Stimulated activated CD4-positive, alpha-beta T cell treated with anti-CD3 and anti-CD28 coated beads, TNF-alpha, amount 100 ng/mL, for 4 hours (primary cell): ENCODE data around the gene IGF1R.
A peak's percentile ranks its signal among the peaks of the same experiment; 100 is the strongest.

Experiments used
- DNase-seq, 3 experiments: peaks; one replicate each; pipeline ENCODE4 v3.0.0-alpha.2; 2020; ENCODE audit warnings: low read depth in 3 of 3

Gene IGF1R

GRCh38 chr15:98648654-98649471 is 524 bp downstream of the IGF1R start:
- peak in 2 of 3 experiments; percentile 23 to 47 for DNase-seq

GRCh38 chr15:98649472-98650416 is 1.4 kb downstream of the IGF1R start:
- peak; percentile 20 to 38 (median 23) for DNase-seq

GRCh38 chr15:98650417-98651035 is 2.2 kb downstream of the IGF1R start:
- DNase-seq = peak in 2 of 3 experiments; percentile 14 to 39

- peak in 2 of 3 experiments; percentile 21 to 32 for DNase-seq
These were observed 2.7 kb downstream of the IGF1R start for GRCh38 chr15:98651036-98651481.

- DNase-seq = no peak
These were observed 3.4 kb downstream of the IGF1R start for GRCh38 chr15:98651581-98652220.

GRCh38 chr15:98653686-98654085 is 5.3 kb downstream of the IGF1R start:
- DNase-seq = no peak

GRCh38 chr15:98654790-98655360 is 6.5 kb downstream of the IGF1R start:
- DNase-seq = no peak

GRCh38 chr15:98655732-98656131 is 7.4 kb downstream of the IGF1R start:
- DNase-seq = no peak

- DNase-seq = no peak
These were observed 9.4 kb downstream of the IGF1R start for GRCh38 chr15:98657721-98658120.

- peak in 1 of 3 experiments; percentile 21 for DNase-seq
These were observed 10.7 kb downstream of the IGF1R start for GRCh38 chr15:98658831-98659699.

GRCh38 chr15:98660055-98660454 is 11.7 kb downstream of the IGF1R start:
- no peak for DNase-seq

- no peak for DNase-seq
These were observed 14.7 kb downstream of the IGF1R start for GRCh38 chr15:98663045-98663444.

- no peak for DNase-seq
These were observed 15.3 kb downstream of the IGF1R start for GRCh38 chr15:98663606-98664005.

GRCh38 chr15:98666441-98666840 is 18.1 kb downstream of the IGF1R start:
- no peak for DNase-seq

- DNase-seq = no peak
These were observed 18.5 kb downstream of the IGF1R start for GRCh38 chr15:98666841-98667240.

GRCh38 chr15:98667521-98668179 is 19.3 kb downstream of the IGF1R start:
- DNase-seq = no peak

- peak in 2 of 3 experiments; percentile 8 to 27 for DNase-seq
These were observed 20.4 kb downstream of the IGF1R start for GRCh38 chr15:98668566-98669308.

GRCh38 chr15:98669638-98670037 is 21.3 kb downstream of the IGF1R start:
- no peak for DNase-seq
